OCI-LY7 (cell line): ENCODE data around the gene DERA. TPM values are rescaled to one million over a fixed set of nuclear protein-coding genes. Genes with fewer than 3 reads are reported as not detected.

Experiments
- BruUV-seq: library from RNA; stranded (reverse); fragments of 400-500 nt; replicated peaks from 2 replicates; lab custom pipeline; 2021; lab: Mats Ljungman, UMichigan
- CTCF ChIA-PET: fragments of 300-600 bp; sonication (Branson Sonifier 250); formaldehyde crosslinking; loops from one replicate; lab custom pipeline; 2022; ENCODE audit warnings: antibody characterized with exemption; ENCODE audit not compliant: unreplicated experiment; lab: Charles Lee
- POLR2A ChIA-PET: fragments of 300-600 bp; sonication (Branson Sonifier 250); formaldehyde crosslinking; loops from one replicate; lab custom pipeline; 2022; ENCODE audit warnings: antibody characterized with exemption; lab: Charles Lee
- DNase-seq: peaks from one replicate; pipeline ENCODE4 v3.0.0-alpha.2; 2015; ENCODE audit warnings: low spot score
- H2AFZ ChIP-seq: fragments of 200-600 bp; sonication (generic), shearing (Covaris generic); 2 replicates; pipeline ENCODE4 v1.6.1; 2014; ENCODE audit warnings: mild to moderate bottlenecking, antibody characterized with exemption, low read length, moderate library complexity
- H3K27ac ChIP-seq: fragments of 200-600 bp; sonication (generic); 2 replicates; pipeline ENCODE4 v1.5.1; 2014; ENCODE audit warnings: mixed run types, low read depth, mild to moderate bottlenecking, moderate library complexity, low read length, inconsistent platforms; ENCODE audit not compliant: poor library complexity, severe bottlenecking
- H3K36me3 ChIP-seq: fragments of 200-600 bp; sonication (generic); 2 replicates; pipeline ENCODE4 v1.6.1; 2014; ENCODE audit warnings: mild to moderate bottlenecking, antibody characterized with exemption, low read length, moderate library complexity, mixed read lengths; ENCODE audit not compliant: insufficient read depth
- H3K4me1 ChIP-seq: fragments of 200-600 bp; sonication (generic); 2 replicates; pipeline ENCODE4 v1.5.1; 2014; ENCODE audit warnings: mild to moderate bottlenecking, low read length; ENCODE audit not compliant: insufficient read depth, poor library complexity, severe bottlenecking
- H3K4me2 ChIP-seq: fragments of 200-600 bp; sonication (generic); 2 replicates; pipeline ENCODE4 v1.6.1; 2014; ENCODE audit warnings: mild to moderate bottlenecking, low read length
- H3K4me3 ChIP-seq: fragments of 200-600 bp; sonication (generic); 2 replicates; pipeline ENCODE4 v1.5.1; 2014; ENCODE audit warnings: mild to moderate bottlenecking, low read depth, low read length; ENCODE audit not compliant: poor library complexity, severe bottlenecking
- H3K79me2 ChIP-seq: fragments of 200-600 bp; sonication (generic); 2 replicates; pipeline ENCODE4 v1.6.1; 2016; ENCODE audit warnings: low read depth, mild to moderate bottlenecking, low read length, moderate library complexity, mixed read lengths; ENCODE audit not compliant: insufficient read depth
- H3K9me2 ChIP-seq: fragments of 200-600 bp; sonication (generic); 2 replicates; pipeline ENCODE4 v1.6.1; 2016; ENCODE audit warnings: mild to moderate bottlenecking, low read length, mixed read lengths; ENCODE audit not compliant: insufficient read depth
- H3K9me3 ChIP-seq: fragments of 200-600 bp; sonication (generic); 2 replicates; pipeline ENCODE4 v1.6.1; 2014; ENCODE audit warnings: mild to moderate bottlenecking, mixed run types, low read length, mixed read lengths
- H4K20me1 ChIP-seq: fragments of 200-600 bp; sonication (generic); 2 replicates; pipeline ENCODE4 v1.6.1; 2014; ENCODE audit warnings: mild to moderate bottlenecking, antibody characterized with exemption, low read length, moderate library complexity, mixed read lengths; ENCODE audit not compliant: insufficient read depth
- EZH2phosphoT487 ChIP-seq: fragments of 200-600 bp; sonication (generic); IDR thresholded peaks from 2 replicates; pipeline ENCODE4 v1.6.1; 2018; ENCODE audit warnings: low read depth, borderline replicate concordance, mild to moderate bottlenecking, mixed run types, antibody characterized with exemption, low read length, moderate library complexity, mixed read lengths
- intact Hi-C: fragments of 100-400 bp; cut with micrococcal nuclease; formaldehyde crosslinking; loops from one replicate; pipeline ENCODE4 v1.10.0; 2022; ENCODE audit not compliant: unreplicated experiment
- total RNA-seq, 2 experiments: library from RNA; depleted of rRNA in 1 of 2; stranded (reverse); fragments of >200 nt in 1 of 2; shearing (Covaris generic) in 1 of 2; gene quantifications; 2 replicates each; pipeline ENCODE4 v1.2.3, GENCODE V29; 2014 to 2022
- TF ChIP-seq, protein P1 (sequence below): fragments of 200-600 bp; sonication (generic); conservative IDR thresholded peaks from 2 replicates; pipeline ENCODE4 v1.5.1; 2014; ENCODE audit warnings: mild to moderate bottlenecking, antibody characterized with exemption, low read length, moderate library complexity, mixed read lengths

The DERA gene
- total RNA-seq, 2 experiments from 2014 or later, result 68.6 to 87.2 TPM

DNA sequence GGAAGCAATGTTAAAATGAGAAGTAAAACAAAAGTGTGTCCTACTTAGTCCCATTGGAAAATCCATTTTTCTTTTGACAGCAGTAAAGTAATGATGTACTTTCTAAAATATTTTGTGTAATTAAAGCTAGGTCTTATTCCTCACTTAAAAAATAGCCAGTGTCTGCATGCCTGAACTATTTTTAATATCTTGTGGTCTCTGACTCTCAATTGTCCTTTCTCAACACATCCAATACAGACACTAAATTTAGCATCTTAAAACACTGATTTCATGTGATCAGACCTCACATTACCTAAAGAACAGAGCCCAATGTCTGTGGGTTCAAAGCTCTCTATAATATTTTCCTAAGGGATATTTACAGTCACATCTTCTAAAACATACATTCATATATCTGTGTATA is 108.0 kb downstream of the DERA start:
- no peaks in the 10 kb centered on the region for H3K9me2 ChIP-seq
- H4K20me1 ChIP-seq, result no peaks in the 10 kb centered on the region
- POLR2A ChIA-PET, result interaction anchor here (0.8 to 2.1 kb wide), 3 partner anchors 8 to 329 kb away, joined by 3 to 7 read pairs (median 4); no protein-coding TSS in a partner anchor
- TF ChIP-seq, protein P1, sequence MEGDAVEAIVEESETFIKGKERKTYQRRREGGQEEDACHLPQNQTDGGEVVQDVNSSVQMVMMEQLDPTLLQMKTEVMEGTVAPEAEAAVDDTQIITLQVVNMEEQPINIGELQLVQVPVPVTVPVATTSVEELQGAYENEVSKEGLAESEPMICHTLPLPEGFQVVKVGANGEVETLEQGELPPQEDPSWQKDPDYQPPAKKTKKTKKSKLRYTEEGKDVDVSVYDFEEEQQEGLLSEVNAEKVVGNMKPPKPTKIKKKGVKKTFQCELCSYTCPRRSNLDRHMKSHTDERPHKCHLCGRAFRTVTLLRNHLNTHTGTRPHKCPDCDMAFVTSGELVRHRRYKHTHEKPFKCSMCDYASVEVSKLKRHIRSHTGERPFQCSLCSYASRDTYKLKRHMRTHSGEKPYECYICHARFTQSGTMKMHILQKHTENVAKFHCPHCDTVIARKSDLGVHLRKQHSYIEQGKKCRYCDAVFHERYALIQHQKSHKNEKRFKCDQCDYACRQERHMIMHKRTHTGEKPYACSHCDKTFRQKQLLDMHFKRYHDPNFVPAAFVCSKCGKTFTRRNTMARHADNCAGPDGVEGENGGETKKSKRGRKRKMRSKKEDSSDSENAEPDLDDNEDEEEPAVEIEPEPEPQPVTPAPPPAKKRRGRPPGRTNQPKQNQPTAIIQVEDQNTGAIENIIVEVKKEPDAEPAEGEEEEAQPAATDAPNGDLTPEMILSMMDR, result no peak
- no peak for TF ChIP-seq EZH2phosphoT487
- H3K4me2 ChIP-seq, result no peak overlapping the region
- peaks cover 59% of the 10 kb centered on the region for H3K9me3 ChIP-seq
- no peak for DNase-seq
- CTCF ChIA-PET, result no interaction called here
- peaks cover 52% of the 10 kb centered on the region for H3K79me2 ChIP-seq
- intact Hi-C loops, result no loop called here
- no TSS peak for BruUV-seq
- H3K27ac ChIP-seq, result no peak overlapping the region
- peaks cover 87% of the 10 kb centered on the region for H3K36me3 ChIP-seq
- H3K4me1 ChIP-seq, result no peaks in the 10 kb centered on the region
- H3K4me3 ChIP-seq, result no peak overlapping the region
- no peak overlapping the region for H2AFZ ChIP-seq

DNA sequence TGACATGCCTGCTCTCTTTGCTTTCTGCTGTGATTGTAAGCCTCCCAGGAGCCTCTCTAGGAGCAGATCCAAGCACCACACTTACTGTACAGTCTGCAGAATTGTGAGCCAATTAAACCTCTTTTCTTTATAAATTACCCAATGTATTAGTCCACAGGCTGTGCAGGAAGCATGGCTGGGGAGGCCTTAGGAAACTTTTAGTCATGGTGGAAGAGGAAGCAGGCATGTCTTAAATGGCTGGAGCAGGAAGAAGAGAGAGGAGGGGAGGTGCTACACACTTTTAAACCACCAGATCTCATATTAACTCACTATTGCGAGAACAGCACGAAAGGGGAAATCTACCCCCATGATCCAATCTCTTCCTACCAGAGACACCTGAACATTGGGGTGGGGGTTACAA is 108.9 kb downstream of the DERA start:
- ChIA-PET CTCF (no interaction called here), POLR2A (interaction anchor here (0.8 kb wide), 1 partner anchor 9 kb away, joined by 4 read pairs; no protein-coding TSS in a partner anchor)
- H3K79me2 ChIP-seq, result peaks cover 48% of the 10 kb centered on the region
- no peaks in the 10 kb centered on the region for H4K20me1 ChIP-seq
- H3K4me2 ChIP-seq, result no peak overlapping the region
- H3K27ac ChIP-seq, result no peak overlapping the region
- no TSS peak for BruUV-seq
- H3K4me3 ChIP-seq, result no peak overlapping the region
- H3K9me3 ChIP-seq, result peaks cover 50% of the 10 kb centered on the region
- TF ChIP-seq, protein P1, result no peak
- TF ChIP-seq EZH2phosphoT487, result no peak
- DNase-seq, result no peak
- H3K9me2 ChIP-seq, result no peaks in the 10 kb centered on the region
- H3K4me1 ChIP-seq, result no peaks in the 10 kb centered on the region
- no peak overlapping the region for H2AFZ ChIP-seq
- H3K36me3 ChIP-seq, result peaks cover 78% of the 10 kb centered on the region
- intact Hi-C loops, result no loop called here

DNA sequence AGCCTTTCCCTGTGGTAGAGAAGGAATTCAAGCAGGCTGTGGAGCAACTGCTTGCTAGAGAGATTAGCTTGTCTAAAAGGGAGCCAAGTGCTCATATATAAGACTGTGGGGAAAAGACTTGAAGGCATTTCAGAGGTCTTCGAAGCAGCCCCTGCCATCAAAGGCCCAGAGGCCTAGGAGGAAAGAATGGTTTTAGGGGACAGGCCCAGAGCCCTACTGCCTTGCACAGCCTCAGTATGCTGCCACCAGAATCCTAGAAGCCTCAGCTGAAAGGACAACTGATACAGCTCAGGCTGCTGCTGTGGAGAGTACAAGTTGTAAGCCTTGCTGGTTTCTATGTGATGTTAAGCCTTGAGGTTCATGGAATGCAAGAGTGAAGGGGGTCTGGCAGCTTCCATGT is 109.9 kb downstream of the DERA start:
- H3K9me2 ChIP-seq, result no peaks in the 10 kb centered on the region
- no peak overlapping the region for H3K27ac ChIP-seq
- H3K9me3 ChIP-seq, result peaks cover 40% of the 10 kb centered on the region; the same call in 1 of the 2 replicates
- no peak overlapping the region for H3K4me3 ChIP-seq
- H3K4me1 ChIP-seq, result no peaks in the 10 kb centered on the region
- no TSS peak for BruUV-seq
- DNase-seq, result no peak
- CTCF ChIA-PET, result no interaction called here
- H2AFZ ChIP-seq, result no peak overlapping the region
- POLR2A ChIA-PET, result no interaction called here
- TF ChIP-seq, protein P1, result no peak
- TF ChIP-seq EZH2phosphoT487, result no peak
- no peak overlapping the region for H3K4me2 ChIP-seq
- H4K20me1 ChIP-seq, result no peaks in the 10 kb centered on the region
- H3K36me3 ChIP-seq, result peaks cover 73% of the 10 kb centered on the region
- peaks cover 38% of the 10 kb centered on the region for H3K79me2 ChIP-seq
- intact Hi-C loops, result no loop called here
